ENCODE results near the gene SOCS6.
"Not testable (repeated sequence)": the region's sequence is repeated elsewhere in the genome, so short reads cannot be mapped to it uniquely, and the experiment has no call there.

The SOCS6 gene

DNA sequence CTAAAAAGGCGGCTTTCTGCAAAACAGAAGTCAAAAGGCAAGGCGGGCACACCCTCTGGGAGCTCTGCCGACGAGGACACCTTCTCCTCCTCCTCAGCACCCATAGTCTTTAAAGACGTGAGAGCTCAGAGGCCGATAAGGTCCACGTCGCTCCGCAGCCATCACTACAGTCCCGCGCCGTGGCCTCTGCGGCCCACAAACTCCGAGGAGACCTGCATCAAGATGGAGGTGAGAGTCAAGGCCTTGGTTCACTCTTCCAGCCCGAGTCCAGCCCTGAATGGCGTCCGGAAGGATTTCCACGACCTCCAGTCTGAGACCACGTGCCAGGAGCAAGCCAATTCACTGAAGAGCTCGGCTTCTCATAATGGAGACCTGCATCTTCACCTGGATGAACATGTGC lies 36.1 kb downstream of the SOCS6 start:
- DNase-seq = no peak

DNA sequence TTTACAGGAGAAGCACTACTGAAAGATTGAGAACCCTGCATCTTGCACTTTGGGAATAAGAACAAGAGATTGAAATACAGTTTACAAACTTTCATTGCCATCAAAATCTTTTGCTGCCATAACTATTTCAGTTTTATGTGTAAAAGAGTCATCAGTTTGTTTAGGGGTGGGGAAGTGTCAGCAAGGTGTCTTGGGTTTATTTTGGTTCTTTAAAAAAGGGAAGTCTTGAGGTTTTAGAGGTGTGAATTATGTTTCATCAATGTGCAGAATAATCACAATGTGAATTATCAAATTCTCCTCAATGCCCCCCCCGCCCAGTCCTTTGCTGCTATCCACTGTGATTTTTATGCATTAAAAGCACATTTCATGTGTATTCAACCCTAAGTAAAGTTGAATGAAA lies 37.4 kb downstream of the SOCS6 start:
- DNase-seq = no peak

GRCh38 chr18:70328169-70328568 lies 39.3 kb downstream of the SOCS6 start:
- DNase-seq = no peak

DNA sequence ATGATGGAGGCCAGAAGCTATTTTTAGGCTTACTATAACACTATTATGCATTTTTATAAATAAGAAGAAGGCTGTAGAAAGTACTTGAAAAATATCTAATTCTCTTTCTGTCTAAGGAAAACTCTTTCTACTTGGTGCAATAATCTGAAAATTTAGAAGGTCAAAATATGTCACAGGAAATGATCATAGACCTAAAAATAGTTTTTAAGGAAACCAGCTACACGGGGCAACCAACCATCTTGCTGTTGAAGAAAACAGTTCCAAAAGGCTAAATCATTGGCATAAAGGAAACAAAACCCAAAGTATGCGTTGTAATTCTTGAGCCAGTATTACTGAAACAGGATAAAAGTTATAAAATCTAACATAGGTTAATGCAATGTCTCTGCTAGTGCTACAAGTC lies 40.2 kb downstream of the SOCS6 start:
- no peak for DNase-seq

GRCh38 chr18:70330887-70331286 lies 42.0 kb downstream of the SOCS6 start:
- no peak for DNase-seq

DNA sequence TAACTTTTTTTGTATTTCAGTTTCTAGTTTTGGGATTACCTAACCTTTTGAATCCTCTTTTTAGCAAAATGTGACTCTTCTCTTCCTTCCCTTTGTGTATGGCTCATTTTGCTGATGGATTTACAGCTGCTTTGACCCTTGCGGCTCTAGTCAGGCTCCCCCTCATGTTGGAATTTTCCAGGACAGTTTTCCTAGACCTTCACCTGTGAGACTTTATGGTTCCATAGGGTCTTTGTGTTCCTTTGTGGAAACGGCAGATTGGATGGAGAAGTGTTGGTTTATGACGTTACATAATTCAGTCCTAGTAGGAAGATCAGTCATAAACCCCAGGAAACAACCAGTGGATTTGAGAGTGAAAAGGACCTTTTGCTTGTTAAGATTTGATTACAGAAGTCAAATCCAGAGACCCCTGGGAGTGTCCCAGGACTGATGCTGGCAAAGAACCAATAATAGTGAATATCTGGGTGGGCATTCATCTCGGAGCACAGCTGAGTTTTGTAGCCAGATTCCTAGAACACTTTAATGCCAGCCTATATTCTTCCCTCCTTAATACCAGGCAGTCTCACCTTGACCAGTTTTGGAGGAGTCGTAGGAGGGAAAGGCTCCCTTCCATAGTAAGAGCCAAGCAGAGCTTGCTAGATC lies 42.7 kb downstream of the SOCS6 start:
- no peak for DNase-seq

- DNase-seq = peak; percentile 39
Measured at GRCh38 chr18:70332694-70333093, 43.8 kb downstream of the SOCS6 start.

DNA sequence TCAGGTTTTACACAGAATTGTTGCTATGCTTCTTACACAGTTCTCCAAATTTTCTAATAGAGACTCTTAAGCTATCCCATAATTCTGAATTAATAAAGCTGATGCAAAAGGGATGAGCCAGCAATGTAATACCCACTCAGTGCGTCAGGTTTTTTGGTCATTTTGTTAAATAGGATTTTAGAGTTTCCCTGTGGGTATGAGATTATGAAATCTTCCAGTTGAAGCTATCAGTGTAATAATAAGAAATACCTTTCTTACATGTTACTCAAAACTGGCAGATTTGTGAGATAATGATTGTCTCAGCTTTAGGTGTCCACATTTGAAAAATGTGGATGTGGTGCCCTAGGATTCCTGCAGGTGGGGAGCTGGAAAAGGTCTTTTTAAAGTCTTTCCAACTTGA lies 44.5 kb downstream of the SOCS6 start:
- DNase-seq = no peak

DNA sequence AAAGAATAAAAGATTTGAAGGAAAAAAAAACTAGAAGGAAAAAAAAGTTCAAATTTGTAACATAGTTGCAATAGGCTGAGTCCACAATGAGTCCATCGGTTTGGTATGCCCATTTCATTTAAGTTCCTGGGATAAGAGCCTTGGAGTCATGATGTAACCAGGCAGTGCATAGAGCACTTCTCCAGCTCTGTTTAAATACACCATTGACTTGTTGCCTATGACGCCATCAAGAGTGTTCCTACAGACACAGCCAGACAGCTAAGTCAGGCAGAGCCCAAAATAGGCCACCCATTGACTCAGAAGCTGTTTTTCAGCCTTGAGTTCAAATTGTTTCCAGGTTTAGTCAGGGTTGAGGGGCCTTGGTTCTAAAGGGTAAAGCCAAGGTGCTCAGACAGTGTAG lies 44.9 kb downstream of the SOCS6 start:
- DNase-seq = peak; percentile 95

DNA sequence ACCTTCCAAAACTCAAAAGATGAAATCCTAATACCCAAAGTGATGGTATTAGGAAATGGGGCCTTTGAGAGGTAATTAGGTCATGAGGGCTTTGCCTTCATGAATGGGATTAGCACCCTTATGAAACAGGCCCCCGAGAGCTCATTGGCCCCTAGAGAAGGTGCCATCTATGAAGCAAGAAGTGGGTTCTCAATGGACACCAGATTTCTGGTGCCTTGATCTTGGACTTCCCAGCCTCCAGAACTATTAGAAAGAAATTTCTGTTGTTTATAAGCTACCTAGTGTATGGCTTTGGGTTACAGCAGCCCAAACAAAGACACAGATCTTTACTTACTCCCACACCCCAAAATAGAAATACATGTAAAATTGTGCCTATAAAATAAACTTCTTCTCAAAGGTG lies 45.4 kb downstream of the SOCS6 start:
- DNase-seq = no peak

- DNase-seq = no peak
Measured at GRCh38 chr18:70334728-70335329, 46.0 kb downstream of the SOCS6 start.

DNA sequence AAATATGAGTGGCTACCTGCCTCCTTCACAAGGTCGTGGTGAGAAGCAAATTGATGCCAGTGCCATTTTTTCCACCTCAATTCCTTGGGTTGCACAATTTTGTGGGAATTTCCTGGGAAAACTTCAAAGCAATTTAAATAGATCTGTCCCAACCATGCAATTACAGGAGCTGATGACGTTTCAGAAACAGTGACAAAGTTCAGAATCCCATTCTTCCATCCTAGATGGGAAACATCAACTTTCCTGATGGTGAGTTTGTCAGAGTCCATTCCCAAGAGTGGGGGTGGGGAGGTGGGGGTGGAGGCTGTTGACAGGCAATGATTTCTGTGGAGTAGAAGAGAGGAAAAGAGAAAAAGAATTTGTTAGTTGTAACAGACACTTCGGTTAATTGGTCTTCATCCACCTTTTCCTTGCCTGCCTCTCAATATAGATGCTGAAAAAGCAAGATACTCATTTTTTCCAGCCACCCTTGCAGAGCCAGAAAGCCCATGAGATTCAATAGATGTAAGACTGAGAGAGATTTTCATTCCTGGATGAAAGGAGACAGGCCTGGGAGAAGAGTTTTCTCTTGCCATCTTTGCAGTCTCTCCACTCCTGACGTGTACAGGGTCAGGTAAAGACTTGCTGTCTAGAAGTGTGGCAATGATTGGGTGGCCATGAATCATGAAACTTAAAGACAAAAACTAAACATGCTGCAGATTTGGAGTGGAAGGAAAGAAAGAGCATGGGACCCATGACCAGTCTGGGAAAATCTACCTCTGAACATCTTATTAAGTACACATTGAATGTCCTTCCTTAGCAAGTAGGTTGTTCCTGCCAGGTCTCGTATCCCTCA lies 47.3 kb downstream of the SOCS6 start:
- DNase-seq = no peak

DNA sequence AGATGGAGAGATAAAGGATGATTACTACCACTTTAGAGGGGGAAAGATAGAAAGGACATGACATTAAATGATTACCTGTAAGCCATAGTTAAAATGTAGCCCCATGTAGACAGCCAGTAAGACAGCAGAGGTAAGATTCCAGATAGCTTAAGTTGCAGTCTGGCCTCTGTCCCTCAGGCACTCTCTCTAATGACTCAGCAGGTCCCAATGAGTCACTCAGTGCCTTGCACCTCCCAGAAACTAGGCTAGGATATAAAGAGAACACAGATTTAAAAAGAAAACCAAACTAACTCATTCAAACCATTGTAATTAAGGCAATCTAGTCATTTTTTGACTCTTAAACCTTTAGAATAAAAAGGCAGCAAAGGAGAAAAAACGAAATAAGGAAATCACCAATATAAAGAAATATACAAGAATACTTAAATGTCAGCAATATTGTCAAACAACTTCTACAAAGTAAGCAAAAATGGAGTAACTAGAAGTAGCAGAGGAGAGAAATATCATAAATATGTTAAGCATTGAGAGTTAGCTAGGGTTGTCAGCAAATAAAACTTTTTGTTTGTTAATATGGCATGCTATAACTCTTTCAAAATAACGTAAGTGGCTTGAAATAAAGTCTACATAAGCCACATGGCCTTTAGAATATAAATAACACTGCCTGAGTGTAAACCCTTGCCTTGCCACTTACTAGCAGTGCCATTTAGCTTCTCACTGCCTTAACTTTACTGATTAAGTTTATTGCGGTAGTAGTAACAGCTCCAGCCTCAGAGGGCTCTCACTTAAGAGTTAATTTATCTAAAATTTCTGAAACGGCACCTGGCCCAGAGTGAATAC lies 48.5 kb downstream of the SOCS6 start:
- DNase-seq = peak; percentile 85

- no peak for DNase-seq
Measured at GRCh38 chr18:70338890-70339289, 50.0 kb downstream of the SOCS6 start.

GRCh38 chr18:70339915-70340314 lies 51.1 kb downstream of the SOCS6 start:
- DNase-seq = no peak

DNA sequence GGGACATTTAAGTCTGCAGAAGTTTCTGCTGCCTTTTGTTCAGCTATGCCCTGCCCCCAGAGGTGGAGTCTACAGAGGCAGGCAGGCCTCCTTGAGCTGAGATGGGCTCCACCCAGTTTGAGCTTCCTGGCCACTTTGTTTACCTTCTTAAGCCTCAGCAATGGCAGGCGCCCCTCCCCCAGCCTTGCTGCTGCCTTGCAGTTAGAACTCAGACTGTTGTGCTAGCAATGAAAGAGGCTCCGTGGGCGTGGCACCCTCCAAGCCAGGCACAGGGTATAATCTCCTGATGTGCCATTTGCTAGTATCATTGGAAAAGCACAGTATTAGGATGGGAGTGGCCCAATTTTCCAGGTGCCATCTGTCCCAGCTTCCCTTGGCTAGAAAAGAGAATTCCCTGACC lies 59.6 kb downstream of the SOCS6 start:
- DNase-seq = not testable (repeated sequence)

- no peak for DNase-seq
Measured at GRCh38 chr18:70349316-70349715, 60.5 kb downstream of the SOCS6 start.

GRCh38 chr18:70354080-70354479 lies 65.2 kb downstream of the SOCS6 start:
- DNase-seq = no peak

DNA sequence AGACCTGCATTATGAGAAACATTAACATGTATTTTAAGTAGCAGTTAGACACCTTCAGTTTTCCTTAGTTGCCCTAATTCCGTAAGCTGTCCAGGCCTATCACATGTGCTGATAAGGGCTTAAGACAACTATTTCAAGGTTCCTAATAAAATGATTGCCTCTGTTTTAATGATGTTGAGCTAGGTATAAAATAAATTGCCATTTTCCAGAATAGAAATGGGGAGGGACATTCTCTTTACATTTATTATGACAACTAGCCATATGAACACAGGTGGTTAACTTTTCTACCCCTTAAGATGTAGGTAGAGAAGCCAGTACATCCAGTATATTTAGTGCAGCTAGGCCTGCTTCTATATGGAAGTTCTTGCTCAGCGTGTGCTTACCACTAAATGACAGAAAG lies 65.9 kb downstream of the SOCS6 start:
- no peak for DNase-seq

DNA sequence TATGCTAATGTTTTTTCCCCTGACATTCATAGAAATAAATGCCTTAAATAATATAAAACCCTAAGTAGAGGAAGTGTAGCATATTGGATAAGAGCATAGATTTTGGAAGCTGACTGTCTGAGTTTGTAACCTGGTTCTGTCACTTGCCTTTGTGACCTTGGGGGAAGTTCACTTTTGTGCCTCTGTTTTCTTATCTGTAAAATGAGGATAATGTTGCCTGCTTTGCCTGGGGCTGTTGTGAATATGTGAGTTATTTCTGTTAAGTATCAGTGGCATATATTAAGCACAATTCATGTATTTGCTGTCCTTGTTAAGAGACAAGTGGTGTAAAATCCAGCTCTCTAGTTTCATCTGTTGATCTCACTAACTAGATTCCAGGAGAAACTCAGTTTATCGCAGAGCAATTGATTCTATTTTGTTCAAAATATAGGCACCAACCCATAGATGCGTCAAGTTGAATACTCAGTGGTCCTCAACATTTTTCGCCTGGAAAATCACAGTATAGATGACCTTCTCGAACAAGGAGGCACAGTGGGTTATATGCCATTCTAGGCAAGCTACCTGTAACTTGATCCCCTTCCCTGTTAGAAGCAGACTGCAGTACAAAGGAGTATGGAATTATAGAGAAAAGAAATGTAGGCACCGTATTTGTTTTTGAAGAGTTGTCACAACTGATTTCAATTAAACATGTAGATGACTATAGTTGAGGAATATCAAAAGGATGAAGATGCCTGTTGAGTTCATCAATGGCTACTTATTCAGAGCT lies 67.0 kb downstream of the SOCS6 start:
- DNase-seq = no peak

DNA sequence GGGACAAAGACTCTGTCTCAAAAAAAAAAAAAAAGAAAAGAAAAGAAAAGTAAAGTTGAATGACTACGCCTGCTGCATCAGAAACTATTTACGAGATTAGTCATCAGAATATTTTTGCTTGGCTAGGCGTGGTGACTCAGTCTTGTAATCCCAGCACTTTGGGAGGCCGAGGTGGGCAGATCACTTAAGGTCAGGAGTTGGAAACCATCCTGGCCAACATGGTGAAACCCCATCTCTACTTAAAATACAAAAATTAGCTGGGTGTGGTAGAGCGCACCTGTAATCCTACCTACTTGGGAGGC lies 69.2 kb downstream of the SOCS6 start:
- peak; percentile 89 for DNase-seq

GRCh38 chr18:70359071-70359470 lies 70.2 kb downstream of the SOCS6 start:
- no peak for DNase-seq

GRCh38 chr18:70362258-70362657 lies 73.4 kb downstream of the SOCS6 start:
- DNase-seq = no peak

All from fibroblast of skin of right quadriceps (primary cell).